ENCODE data around the gene ERVK3-1.

The ERVK3-1 gene

GRCh38 chr19:58318297-58318696 lies 13.1 kb downstream of the ERVK3-1 start:
- DNase-seq (ENCODE audit: low read depth): no peak
- no peak overlapping the region for H3K4me3 ChIP-seq (ENCODE audit: low read depth, low read length)
- TF ChIP-seq, protein P1, sequence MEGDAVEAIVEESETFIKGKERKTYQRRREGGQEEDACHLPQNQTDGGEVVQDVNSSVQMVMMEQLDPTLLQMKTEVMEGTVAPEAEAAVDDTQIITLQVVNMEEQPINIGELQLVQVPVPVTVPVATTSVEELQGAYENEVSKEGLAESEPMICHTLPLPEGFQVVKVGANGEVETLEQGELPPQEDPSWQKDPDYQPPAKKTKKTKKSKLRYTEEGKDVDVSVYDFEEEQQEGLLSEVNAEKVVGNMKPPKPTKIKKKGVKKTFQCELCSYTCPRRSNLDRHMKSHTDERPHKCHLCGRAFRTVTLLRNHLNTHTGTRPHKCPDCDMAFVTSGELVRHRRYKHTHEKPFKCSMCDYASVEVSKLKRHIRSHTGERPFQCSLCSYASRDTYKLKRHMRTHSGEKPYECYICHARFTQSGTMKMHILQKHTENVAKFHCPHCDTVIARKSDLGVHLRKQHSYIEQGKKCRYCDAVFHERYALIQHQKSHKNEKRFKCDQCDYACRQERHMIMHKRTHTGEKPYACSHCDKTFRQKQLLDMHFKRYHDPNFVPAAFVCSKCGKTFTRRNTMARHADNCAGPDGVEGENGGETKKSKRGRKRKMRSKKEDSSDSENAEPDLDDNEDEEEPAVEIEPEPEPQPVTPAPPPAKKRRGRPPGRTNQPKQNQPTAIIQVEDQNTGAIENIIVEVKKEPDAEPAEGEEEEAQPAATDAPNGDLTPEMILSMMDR (IDR thresholded peaks at IDR 0.05; ENCODE audit: insufficient read depth, low read depth, low read length, missing control alignments): no peak

DNA sequence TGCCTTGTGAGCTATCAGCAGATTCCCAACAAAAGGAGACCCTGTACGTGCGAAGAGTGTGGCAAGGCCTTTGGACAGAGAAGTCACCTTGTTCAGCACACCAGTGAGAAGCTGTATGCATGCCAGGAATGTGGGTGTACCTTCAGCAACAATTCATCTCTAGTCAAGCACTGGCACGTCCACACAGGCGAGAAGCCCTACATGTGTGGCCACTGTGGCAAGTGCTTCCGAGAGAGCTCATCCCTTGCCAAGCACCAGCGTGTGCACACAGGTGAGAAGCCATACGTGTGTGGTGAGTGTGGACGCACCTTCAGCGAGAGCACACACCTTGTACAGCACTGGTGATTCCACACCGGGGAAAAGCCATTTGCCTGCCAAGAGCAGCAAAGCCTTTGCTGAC lies 14.1 kb downstream of the ERVK3-1 start:
- DNase-seq (ENCODE audit: low read depth): no peak
- TF ChIP-seq, protein P1 (IDR thresholded peaks at IDR 0.05; ENCODE audit: insufficient read depth, low read depth, low read length, missing control alignments): no peak
- H3K4me3 ChIP-seq (ENCODE audit: low read depth, low read length): no peak overlapping the region

DNA sequence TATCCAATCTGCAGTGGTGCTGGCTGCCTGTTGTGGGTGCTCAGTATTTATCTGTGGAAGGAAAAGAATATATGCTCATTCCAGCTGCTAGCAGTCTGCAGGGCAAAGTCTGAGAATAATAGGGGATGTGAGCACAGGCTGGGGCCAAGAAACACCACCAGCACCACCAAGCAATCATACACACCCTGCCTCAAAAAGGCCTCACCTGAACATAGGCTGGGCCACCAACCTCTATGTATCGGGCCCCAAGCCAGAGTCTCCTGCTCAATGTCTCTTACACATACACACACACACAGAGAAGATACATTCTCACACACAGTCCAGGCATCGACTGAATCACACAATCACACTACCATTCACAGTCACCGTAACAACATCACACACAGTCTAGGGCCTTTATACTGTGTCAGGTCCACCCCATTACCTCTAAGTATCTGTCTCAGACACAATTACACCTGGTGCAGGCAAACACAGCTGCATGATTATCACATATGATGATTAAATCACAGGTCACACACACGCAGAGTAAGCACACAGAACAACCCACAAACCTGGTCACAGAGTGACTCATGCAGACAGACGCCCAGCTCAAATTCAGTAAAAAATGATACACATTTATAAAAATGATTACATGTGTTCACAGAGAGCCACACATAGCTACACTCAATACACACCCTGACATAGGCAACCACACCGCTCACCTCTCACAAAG lies 20.3 kb downstream of the ERVK3-1 start:
- peak overlapping the region; percentile 67 for H3K4me3 ChIP-seq (ENCODE audit: low read depth, low read length)
- no peak for DNase-seq (ENCODE audit: low read depth)
- TF ChIP-seq, protein P1 (IDR thresholded peaks at IDR 0.05; ENCODE audit: insufficient read depth, low read depth, low read length, missing control alignments): no peak

DNA sequence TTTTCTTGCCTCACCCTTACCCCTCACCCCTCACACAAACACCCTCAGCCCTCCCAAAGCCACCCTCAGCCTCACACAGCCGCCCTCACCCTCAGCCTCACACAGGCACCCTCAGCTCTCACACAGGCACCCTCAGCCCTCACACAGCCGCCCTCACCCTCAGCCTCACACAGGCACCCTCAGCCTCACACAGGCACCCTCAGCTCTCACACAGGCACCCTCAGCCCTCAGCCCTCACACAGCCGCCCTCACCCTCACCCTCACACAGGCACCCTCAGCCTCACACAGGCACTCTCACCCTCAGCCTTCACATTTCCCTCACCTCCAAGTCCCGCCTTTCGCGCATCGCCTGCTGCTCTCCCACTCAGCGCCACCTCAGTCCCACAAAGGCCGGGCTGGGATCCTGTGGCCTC lies 21.3 kb downstream of the ERVK3-1 start:
- DNase-seq (ENCODE audit: low read depth): no peak
- TF ChIP-seq, protein P1 (IDR thresholded peaks at IDR 0.05; ENCODE audit: insufficient read depth, low read depth, low read length, missing control alignments): no peak
- H3K4me3 ChIP-seq (ENCODE audit: low read depth, low read length): peak overlapping the region; percentile 67

DNA sequence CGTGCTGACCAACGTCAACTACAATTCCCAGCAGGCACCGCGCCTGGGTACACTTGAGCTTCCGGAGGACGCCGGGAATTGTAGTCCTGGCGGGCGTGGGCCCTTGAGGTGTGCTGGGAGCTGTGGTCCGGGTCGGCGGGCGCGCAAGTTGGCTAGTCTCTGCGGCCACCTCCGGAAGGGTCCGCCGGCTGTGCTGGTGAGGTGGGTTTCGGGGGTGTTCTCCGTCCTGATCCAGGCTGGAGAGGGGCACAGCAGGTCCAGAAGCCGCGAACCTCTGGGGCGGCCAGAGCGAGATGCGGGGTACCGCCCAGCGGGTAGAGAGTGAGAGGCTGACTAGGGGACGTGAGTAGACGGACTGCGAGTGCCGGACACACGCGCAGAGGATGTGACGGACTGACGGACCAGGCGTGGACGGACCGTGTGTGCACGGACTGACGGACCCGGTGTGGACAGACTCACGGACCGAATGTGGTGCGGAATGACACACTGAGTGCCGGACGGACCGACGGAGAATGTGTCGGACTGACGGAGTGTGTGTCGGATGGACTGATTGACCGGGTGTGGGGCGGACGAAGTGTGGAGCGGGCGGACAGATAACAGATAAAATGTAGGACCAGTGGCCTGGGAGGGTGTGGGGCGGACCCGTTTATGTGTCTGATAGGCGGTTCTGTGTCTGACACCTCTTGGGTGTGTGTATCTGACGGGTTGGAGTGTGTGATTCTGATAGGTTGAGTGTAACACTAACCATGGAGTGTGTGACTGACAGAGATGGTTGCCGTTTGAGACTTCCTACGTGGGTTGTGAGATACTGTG lies 21.9 kb downstream of the ERVK3-1 start, which contains the start of gene ZSCAN22:
Gene ZSCAN22 (plus strand): TSS at position 81 of the 813 bp plus-strand sequence. CDS start 7,809 bp downstream, outside the sequence.
- peak; percentile 97 for DNase-seq (ENCODE audit: low read depth)
- TF ChIP-seq, protein P1 (IDR thresholded peaks at IDR 0.05; ENCODE audit: insufficient read depth, low read depth, low read length, missing control alignments): no peak
- peak within 1 kb of the TSS; percentile 67 for H3K4me3 ChIP-seq (ENCODE audit: low read depth, low read length)

- TF ChIP-seq, protein P1 (IDR thresholded peaks at IDR 0.05; ENCODE audit: insufficient read depth, low read depth, low read length, missing control alignments): peak; percentile 42
- H3K4me3 ChIP-seq (ENCODE audit: low read depth, low read length): no peak overlapping the region
- peak; percentile 46 for DNase-seq (ENCODE audit: low read depth)
These were observed 23.8 kb downstream of the ERVK3-1 start for GRCh38 chr19:58328999-58329398.

Data from GM12865 (cell line).